Muscle layer of duodenum (tissue), 2 donors: ENCODE results near the gene LANCL3.
A peak's percentile ranks its signal among the peaks of the same experiment; 100 is the strongest.
"Not testable (repeated sequence)": the region's sequence is repeated elsewhere in the genome, so short reads cannot be mapped to it uniquely, and the experiment has no call there.

ENCODE experiments used
- H3K27ac ChIP-seq: one replicate; pipeline ENCODE4 v1.7.0; 2013; ENCODE audit warnings: mild to moderate bottlenecking, low read length
- H3K27me3 ChIP-seq: one replicate; pipeline ENCODE4 v1.7.0; 2013; ENCODE audit warnings: low read depth, mild to moderate bottlenecking, control low read depth, low read length
- H3K36me3 ChIP-seq, 2 donors: one replicate each; pipeline ENCODE4 v1.7.0; 2013; ENCODE audit warnings: low read length in 2 of 2, control low read depth in 1 of 2, mild to moderate bottlenecking in 1 of 2; ENCODE audit not compliant: insufficient read depth in 2 of 2, control insufficient read depth in 1 of 2
- H3K4me1 ChIP-seq, 2 donors: one replicate each; pipeline ENCODE4 v1.7.0; 2013; ENCODE audit warnings: low read length in 2 of 2, mild to moderate bottlenecking in 2 of 2, control low read depth in 1 of 2, moderate library complexity in 1 of 2; ENCODE audit not compliant: insufficient read depth in 2 of 2, control insufficient read depth in 1 of 2
- H3K4me3 ChIP-seq, 2 donors: one replicate each; pipeline ENCODE4 v1.7.0; 2013; ENCODE audit warnings: low read length in 2 of 2, low read depth in 1 of 2, mild to moderate bottlenecking in 1 of 2
- H3K9me3 ChIP-seq, 2 donors: one replicate each; pipeline ENCODE4 v1.7.0; 2013; ENCODE audit warnings: low read length in 2 of 2, control low read depth in 1 of 2, mild to moderate bottlenecking in 1 of 2; ENCODE audit not compliant: control insufficient read depth in 1 of 2
- donor health status: healthy.

Gene LANCL3

DNA sequence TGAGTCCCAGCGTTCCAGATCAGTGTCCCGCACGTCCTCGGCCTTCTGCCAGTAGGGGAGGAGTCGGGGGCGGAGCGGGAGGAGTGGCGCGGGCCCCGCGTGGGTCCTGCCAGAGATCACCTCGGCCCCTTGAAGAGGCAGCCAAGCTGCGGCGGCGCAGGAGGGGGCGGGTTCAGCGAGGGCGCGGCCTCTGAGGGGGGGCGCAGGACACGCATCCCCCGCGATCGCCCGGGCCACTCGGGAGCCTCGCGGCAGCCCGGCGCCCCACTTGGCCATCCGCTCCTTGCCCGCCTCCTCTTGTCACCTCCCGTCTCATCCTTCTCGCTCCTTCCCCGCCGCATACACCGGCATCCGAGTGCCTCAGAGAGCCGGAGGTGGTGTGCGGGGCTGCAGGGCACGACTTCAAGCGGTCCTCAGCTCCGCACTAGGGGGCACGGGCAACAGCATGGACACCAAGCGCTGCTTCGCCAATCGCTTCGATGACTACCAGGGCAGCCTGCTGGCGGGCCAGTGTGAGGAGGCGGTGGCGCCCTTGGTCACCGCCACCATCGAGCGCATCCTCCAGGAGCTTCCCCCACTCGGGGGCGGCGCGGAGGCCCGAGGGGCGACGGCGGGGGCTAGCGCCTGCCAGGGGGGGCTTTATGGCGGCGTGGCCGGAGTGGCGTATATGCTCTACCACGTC, at the start of gene LANCL3:
Gene LANCL3 (plus strand): TSS at position 236 of the 682 bp plus-strand sequence. CDS start 210 bp downstream, at position 446.
- H3K27me3 ChIP-seq, H3K9me3 ChIP-seq, H3K27ac ChIP-seq, H3K4me1 ChIP-seq, H3K36me3 ChIP-seq: not testable (repeated sequence)
- H3K4me3 ChIP-seq = peak within 1 kb of the TSS; percentile 39 to 58

DNA sequence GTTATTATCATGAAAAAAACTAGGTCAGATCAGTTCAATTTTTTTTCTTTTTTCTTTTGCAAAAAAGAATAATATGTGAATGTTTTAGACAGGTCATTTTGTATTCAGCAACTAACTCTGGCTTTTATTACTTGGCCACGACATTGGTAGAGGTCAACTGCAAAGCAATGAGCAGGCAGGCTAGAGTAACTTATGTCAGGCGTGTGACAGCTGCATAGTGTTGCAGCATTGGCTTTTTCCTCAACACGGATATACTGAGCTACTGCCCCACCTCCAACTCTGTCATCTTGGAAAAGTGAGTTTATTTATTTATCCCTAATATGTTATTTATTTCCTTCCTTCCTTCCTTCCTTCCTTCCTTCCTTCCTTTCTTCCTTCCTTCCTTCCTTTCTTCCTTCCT, 47.8 kb upstream of the LANCL3 start:
- H3K27me3 ChIP-seq, H3K9me3 ChIP-seq, H3K36me3 ChIP-seq, H3K27ac ChIP-seq, H3K4me1 ChIP-seq, H3K4me3 ChIP-seq: not testable (repeated sequence)

DNA sequence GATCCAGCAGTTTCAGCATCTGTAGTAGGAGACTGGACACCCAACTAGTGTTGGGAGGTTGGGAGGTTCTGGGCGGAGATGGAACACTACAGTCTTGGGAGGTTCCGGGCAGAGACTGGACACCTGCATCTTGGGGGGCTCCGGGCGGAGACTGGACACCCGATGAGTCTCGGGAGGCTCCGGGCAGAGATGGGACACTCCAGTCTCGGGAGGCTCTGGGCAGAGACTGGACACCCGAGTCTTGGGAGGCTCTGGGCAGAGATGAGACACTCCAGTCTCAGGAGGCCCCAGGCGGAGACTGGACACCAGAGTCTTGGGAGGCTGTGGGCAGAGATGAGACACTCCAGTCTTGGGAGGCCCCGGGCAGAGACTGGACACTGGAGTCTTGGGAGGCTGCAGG, 29.5 kb upstream of the LANCL3 start:
- no peak overlapping the region for H3K4me3 ChIP-seq
- H3K4me1 ChIP-seq = no peaks in the 10 kb centered on the region
- no peaks in the 10 kb centered on the region for H3K36me3 ChIP-seq
- H3K27ac ChIP-seq = no peak overlapping the region
- no peaks in the 10 kb centered on the region for H3K27me3 ChIP-seq
- H3K9me3 ChIP-seq = no peaks in the 10 kb centered on the region

DNA sequence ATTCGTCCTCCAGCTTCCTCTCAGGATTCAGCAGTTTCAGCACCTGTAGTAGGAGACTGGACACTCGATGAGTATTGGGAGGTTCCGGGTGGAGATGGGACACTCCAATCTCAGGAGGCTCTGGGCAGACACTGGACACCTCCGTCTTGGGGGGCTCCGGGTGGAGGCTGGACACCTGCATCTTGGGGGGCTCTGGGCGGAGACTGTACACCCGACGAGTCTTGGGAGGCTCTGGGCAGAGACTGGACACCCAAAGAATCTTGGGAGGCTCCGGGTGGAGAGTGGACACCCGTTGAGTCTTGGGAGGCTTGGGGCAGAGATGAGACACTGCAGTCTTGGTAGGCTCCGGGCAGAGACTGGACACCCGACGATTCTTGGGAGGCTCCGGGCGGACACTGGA, 28.7 kb upstream of the LANCL3 start:
- Histone ChIP-seq H3K4me3 (no peak overlapping the region), H3K36me3 (no peaks in the 10 kb centered on the region), H3K27me3 (no peaks in the 10 kb centered on the region), H3K27ac (no peak overlapping the region), H3K9me3 (no peaks in the 10 kb centered on the region), H3K4me1 (no peaks in the 10 kb centered on the region)

DNA sequence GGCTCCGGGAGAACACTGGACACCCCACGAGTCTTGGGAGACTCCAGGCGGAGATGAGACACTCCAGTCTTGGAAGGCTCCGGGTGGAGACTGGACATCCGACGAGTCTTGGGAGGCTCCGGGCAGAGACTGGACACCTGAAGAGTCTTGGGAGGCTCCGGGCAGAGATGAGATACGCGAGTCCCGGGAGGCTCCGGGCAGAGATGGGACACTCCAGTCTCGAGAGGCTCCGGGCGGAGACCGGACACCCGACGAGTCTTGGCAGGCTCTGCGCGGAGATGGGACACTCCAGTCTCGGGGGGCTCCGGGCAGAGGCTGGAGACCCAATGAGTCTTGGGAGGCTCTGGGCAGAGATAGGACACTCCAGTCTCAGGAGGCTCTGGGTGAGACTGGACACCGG, 28.1 kb upstream of the LANCL3 start:
- no peaks in the 10 kb centered on the region for H3K9me3 ChIP-seq
- H3K4me3 ChIP-seq = no peak overlapping the region
- H3K4me1 ChIP-seq = no peaks in the 10 kb centered on the region
- no peaks in the 10 kb centered on the region for H3K36me3 ChIP-seq
- H3K27ac ChIP-seq = no peak overlapping the region
- H3K27me3 ChIP-seq = no peaks in the 10 kb centered on the region

DNA sequence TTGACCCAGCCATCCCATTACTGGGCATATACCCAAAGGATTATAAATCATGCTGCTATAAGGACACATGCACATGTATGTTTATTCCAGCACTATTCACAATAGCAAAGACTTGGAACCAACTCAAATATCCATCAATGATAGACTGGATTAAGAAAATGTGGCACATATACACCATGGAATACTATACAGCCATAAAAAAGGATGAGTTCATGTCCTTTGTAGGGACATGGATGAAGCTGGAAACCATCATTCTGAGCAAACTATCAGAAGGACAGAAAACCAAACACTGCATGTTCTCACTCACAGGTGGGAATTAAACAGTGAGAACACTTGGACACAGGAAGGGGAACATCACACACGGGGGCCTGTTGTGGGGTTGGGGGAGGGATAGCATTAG, 26.9 kb upstream of the LANCL3 start:
- not testable (repeated sequence) for H3K4me3 ChIP-seq, H3K27ac ChIP-seq, H3K9me3 ChIP-seq, H3K27me3 ChIP-seq, H3K36me3 ChIP-seq, H3K4me1 ChIP-seq

DNA sequence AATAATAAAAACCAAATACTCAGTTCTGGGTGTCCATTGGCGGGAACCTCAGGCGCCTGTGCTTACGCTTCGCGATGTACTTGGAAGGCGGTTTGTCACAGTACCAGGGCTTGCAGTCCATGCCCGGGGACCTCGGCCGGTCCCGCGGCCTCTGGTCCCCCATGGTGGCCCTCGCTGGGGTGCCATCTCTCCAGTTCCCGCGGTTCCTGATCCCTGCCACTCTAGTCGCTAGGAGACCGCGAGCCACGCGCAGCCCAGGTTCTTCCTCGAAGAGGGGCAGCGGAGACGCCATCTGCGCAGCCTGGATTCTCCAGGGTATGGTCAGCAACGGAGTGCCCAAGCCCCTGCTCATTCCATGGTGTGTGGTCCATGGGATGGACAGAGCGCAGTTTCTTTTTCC, 26.4 kb upstream of the LANCL3 start:
- Histone ChIP-seq H3K4me1 (no peaks in the 10 kb centered on the region), H3K36me3 (no peaks in the 10 kb centered on the region), H3K9me3 (no peaks in the 10 kb centered on the region), H3K27ac (no peak overlapping the region), H3K27me3 (no peaks in the 10 kb centered on the region), H3K4me3 (no peak overlapping the region)

DNA sequence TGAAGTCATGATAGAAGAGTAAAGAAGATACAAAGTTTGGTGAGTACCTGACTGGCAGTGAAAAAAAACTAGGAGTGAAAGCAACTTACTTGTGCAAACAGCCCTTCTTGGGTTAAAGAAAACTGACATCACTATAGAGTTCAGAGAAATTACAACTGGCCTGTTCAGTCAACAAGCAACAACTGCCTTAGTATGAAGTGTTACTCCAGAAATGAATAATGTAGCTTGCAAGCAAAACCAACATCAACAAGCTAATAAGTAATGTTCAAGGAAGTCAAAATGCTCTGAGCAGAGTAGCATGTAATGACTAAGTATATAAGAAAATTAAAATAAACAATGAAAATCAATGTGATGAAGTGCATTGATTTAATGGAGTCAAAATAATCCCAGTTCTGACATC, 21.8 kb upstream of the LANCL3 start:
- H3K27ac ChIP-seq, H3K4me3 ChIP-seq, H3K4me1 ChIP-seq, H3K27me3 ChIP-seq, H3K36me3 ChIP-seq, H3K9me3 ChIP-seq: not testable (repeated sequence)

DNA sequence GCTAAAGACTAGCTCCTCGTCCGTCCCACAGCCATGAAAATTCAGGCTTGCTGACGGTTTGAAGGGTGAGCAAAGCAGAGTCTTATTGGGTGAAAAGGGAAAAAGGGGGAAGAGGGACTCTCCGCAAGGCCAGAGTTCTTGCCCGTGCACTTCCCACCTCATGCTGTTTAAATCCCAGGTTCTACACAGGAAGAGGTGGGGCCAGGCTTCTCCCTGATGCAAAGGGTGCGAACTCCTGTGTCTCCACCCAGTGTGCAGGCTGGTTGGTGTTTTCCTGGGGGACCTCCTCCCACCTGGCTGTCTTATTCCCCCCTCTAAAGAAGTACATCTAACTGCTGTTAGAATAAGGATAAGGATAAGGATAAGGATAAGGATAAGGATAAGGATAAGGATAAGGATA, 18.0 kb upstream of the LANCL3 start:
- Histone ChIP-seq H3K27me3 (no peaks in the 10 kb centered on the region), H3K4me1 (no peaks in the 10 kb centered on the region), H3K4me3 (no peak overlapping the region), H3K9me3 (no peaks in the 10 kb centered on the region), H3K36me3 (no peaks in the 10 kb centered on the region), H3K27ac (no peak overlapping the region)

DNA sequence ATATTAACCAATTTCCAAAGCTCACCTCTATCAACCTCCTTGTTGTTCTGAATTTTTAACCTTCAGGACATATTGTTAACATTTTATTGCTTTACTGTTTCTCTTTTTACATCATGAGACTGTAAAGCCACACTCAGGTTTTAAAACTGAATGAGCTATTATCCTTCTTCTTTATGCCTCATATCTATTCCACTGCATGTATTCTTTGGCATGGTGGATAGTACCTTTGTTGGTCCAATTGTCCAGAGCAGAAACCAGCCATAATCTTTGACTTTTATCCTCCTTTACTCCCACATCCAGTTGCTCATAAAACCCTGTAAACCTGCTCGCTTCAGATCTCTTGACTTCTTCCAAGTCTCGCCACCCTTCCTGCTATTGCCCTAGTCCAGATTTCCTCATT, 6.2 kb upstream of the LANCL3 start:
- not testable (repeated sequence) for H3K27me3 ChIP-seq, H3K4me1 ChIP-seq, H3K36me3 ChIP-seq, H3K4me3 ChIP-seq, H3K9me3 ChIP-seq, H3K27ac ChIP-seq

DNA sequence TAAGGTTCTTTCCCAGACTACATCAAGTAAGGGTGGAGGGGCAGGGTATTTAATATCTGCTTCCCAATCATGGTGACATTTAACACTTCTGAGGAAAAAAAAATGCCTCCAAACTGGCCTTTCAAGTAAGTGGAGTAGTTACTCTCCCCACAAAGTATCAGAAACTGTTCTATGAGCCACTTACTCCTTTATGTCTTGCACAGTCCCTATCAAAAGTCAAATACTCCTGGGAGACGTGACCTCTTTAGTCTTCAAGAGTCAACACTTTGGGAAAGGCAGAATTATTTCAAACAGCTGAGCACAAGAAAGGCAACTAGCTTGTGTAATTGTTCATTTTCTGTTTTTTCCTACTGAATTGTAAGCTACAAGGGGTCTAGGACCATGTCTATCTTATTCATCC, 1.1 kb upstream of the LANCL3 start:
- not testable (repeated sequence) for H3K9me3 ChIP-seq, H3K27ac ChIP-seq, H3K4me1 ChIP-seq

DNA sequence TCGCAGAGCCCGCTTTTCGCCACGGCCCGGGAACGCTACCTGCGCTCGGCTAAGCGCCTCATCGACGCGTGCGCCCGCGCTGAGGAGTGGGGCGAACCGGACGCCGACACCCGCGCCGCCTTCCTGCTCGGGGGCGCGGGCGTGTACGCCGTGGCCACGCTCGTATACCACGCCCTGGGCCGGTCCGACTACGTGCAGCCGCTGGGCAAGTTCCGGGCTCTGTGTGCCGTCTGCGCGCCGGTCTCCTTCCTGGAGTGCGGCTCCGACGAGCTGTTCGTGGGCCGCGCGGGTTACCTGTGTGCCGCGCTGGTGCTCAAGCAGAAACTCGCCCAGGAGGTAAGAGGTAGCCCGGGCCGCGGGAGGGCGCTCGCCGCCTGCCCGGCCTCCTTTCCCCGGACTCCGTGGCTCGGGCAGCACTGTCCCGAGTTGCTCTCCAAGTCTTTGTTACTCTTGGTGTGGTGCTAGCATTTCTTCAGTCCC, 687 bp downstream of the LANCL3 start:
- H3K4me1 ChIP-seq, H3K9me3 ChIP-seq, H3K27me3 ChIP-seq, H3K27ac ChIP-seq, H3K36me3 ChIP-seq: not testable (repeated sequence)
- H3K4me3 ChIP-seq = peak overlapping the region; percentile 39 to 58

More for the DNA sequence above, 1.1 kb upstream of the LANCL3 start:
- H3K4me3 ChIP-seq, H3K36me3 ChIP-seq, H3K27me3 ChIP-seq: not testable (repeated sequence)
